H1 (cell line): Measurements from ENCODE around the gene CBFA2T2. TPM values are rescaled to one million over a fixed set of nuclear protein-coding genes. Genes with fewer than 3 reads are reported as not detected.
"Not testable (repeated sequence)": the region's sequence is repeated elsewhere in the genome, so short reads cannot be mapped to it uniquely, and the experiment has no call there.

Source experiments
- CTCF ChIA-PET: fragments of 300-600 bp; sonication (Branson Sonifier 250); formaldehyde crosslinking; loops from one replicate; lab custom pipeline; 2021; ENCODE audit not compliant: partially characterized antibody; lab: Charles Lee
- POLR2A ChIA-PET: fragments of 300-600 bp; sonication (Branson Sonifier 250); formaldehyde crosslinking; loops from one replicate; lab custom pipeline; 2021; ENCODE audit warnings: inconsistent platforms; ENCODE audit not compliant: partially characterized antibody; lab: Charles Lee
- DNase-seq, 2 experiments: peaks; one replicate each; pipeline versions ENCODE4 v3.0.0 to v3.0.0-alpha.2; 2010 to 2022; ENCODE audit warnings: low spot score in 2 of 2, low read depth in 1 of 2, mixed read lengths in 1 of 2
- FAIRE-seq: peaks from 2 replicates; lab custom pipeline; 2011; peaks lifted over from hg19 to GRCh38; lab: Jason Lieb, UNC
- H2AFZ ChIP-seq: 2 replicates; pipeline ENCODE4 v1.8.1; 2012; ENCODE audit warnings: low read length, inconsistent platforms
- H2AK5ac ChIP-seq: 2 replicates; pipeline ENCODE4 v1.6.1; 2013; ENCODE audit warnings: low read depth, low read length
- H2BK120ac ChIP-seq: replicated peaks from 2 replicates; pipeline ENCODE3; 2013; ENCODE audit warnings: low read depth, low read length, inconsistent platforms
- H2BK12ac ChIP-seq: 2 replicates; pipeline ENCODE4 v1.6.1; 2013; ENCODE audit warnings: low read depth, low read length
- H2BK15ac ChIP-seq: 2 replicates; pipeline ENCODE4 v1.6.1; 2013; ENCODE audit warnings: low read length
- H2BK20ac ChIP-seq: 2 replicates; pipeline ENCODE4 v1.6.1; 2013; ENCODE audit warnings: low read length
- H2BK5ac ChIP-seq: 2 replicates; pipeline ENCODE4 v1.6.1; 2013; ENCODE audit warnings: low read depth, low read length
- H3K14ac ChIP-seq: 2 replicates; pipeline ENCODE4 v1.6.1; 2013; ENCODE audit warnings: inconsistent platforms; ENCODE audit not compliant: insufficient read length
- H3K18ac ChIP-seq: 2 replicates; pipeline ENCODE4 v1.6.1; 2013; ENCODE audit warnings: low read length; ENCODE audit errors: extremely low read depth
- H3K23ac ChIP-seq: 2 replicates; pipeline ENCODE4 v1.6.1; 2013; ENCODE audit warnings: inconsistent platforms; ENCODE audit not compliant: insufficient read length
- H3K23me2 ChIP-seq: 2 replicates; pipeline ENCODE4 v1.6.1; 2013; ENCODE audit warnings: low read depth, low read length
- H3K27ac ChIP-seq: 2 replicates; pipeline ENCODE4 v1.6.1; 2011; ENCODE audit warnings: low read depth, low read length, inconsistent platforms
- H3K27me3 ChIP-seq, 4 experiments: replicated peaks in 1 of 4; 1 replicate in 1 of 4; 2 replicates in 3 of 4; pipeline versions ENCODE4 v1.6.1 to v1.8.1; 2011 to 2013; ENCODE audit warnings: low read length in 3 of 4, mild to moderate bottlenecking in 3 of 4, inconsistent platforms in 2 of 4, mixed read lengths in 2 of 4, moderate library complexity in 1 of 4; ENCODE audit not compliant: control insufficient read depth in 3 of 4, insufficient read depth in 3 of 4; ENCODE audit errors: extremely low read depth in 1 of 4
- H3K36me3 ChIP-seq, 4 experiments: 2 replicates each; pipeline versions ENCODE4 v1.6.1 to v1.8.1; 2011 to 2013; ENCODE audit warnings: mild to moderate bottlenecking in 4 of 4, low read length in 3 of 4, moderate library complexity in 2 of 4, control low read depth in 1 of 4, inconsistent platforms in 1 of 4; ENCODE audit not compliant: insufficient read depth in 4 of 4, control insufficient read depth in 2 of 4
- H3K4ac ChIP-seq: replicated peaks from 2 replicates; pipeline ENCODE3; 2013; ENCODE audit warnings: low read length, low read depth, mixed read lengths, inconsistent platforms; ENCODE audit not compliant: insufficient read length
- H3K4me1 ChIP-seq, 4 experiments: replicated peaks in 1 of 4; 1 replicate in 1 of 4; 2 replicates in 3 of 4; pipeline versions ENCODE4 v1.6.1 to v1.8.1; 2011 to 2013; ENCODE audit warnings: low read length in 3 of 4, inconsistent platforms in 2 of 4, mixed read lengths in 1 of 4; ENCODE audit not compliant: insufficient read depth in 4 of 4, control insufficient read depth in 3 of 4
- H3K4me2 ChIP-seq, 2 experiments: 2 replicates each; pipeline versions ENCODE4 v1.6.1 to v1.8.1; 2011 to 2013; ENCODE audit warnings: low read depth in 2 of 2, low read length in 2 of 2, control low read depth in 1 of 2, inconsistent platforms in 1 of 2, mild to moderate bottlenecking in 1 of 2; ENCODE audit not compliant: insufficient read depth in 1 of 2
- H3K4me3 ChIP-seq, 4 experiments: fragments of 200-600, 300-600 bp in 1 of 4; sonication (generic), shearing (Covaris generic), sonication (Bioruptor Twin) in 1 of 4; 2 replicates each; pipeline versions ENCODE4 v1.5.1 to v1.8.1; 2011 to 2016; ENCODE audit warnings: low read length in 4 of 4, low read depth in 3 of 4, control low read depth in 2 of 4, inconsistent platforms in 2 of 4, mild to moderate bottlenecking in 2 of 4, mixed read lengths in 1 of 4, moderate library complexity in 1 of 4; ENCODE audit not compliant: insufficient read depth in 2 of 4; ENCODE audit errors: extremely low read depth in 1 of 4
- H3K56ac ChIP-seq: replicated peaks from 2 replicates; pipeline ENCODE3; 2013; ENCODE audit warnings: low read depth, mild to moderate bottlenecking, mixed read lengths, low read length, inconsistent platforms; ENCODE audit not compliant: insufficient read length
- H3K79me1 ChIP-seq: 2 replicates; pipeline ENCODE4 v1.6.1; 2013; ENCODE audit warnings: low read depth, low read length, control low read depth
- H3K79me2 ChIP-seq, 2 experiments: 2 replicates each; pipeline versions ENCODE4 v1.6.1 to v1.8.1; 2012 to 2013; ENCODE audit warnings: low read length in 2 of 2, mild to moderate bottlenecking in 2 of 2, inconsistent platforms in 1 of 2; ENCODE audit not compliant: insufficient read depth in 2 of 2, control insufficient read depth in 1 of 2
- H3K9ac ChIP-seq, 4 experiments: replicated peaks in 1 of 4; 1 replicate in 1 of 4; 2 replicates in 3 of 4; pipeline versions ENCODE4 v1.6.1 to v1.8.1; 2011 to 2013; ENCODE audit warnings: low read depth in 3 of 4, low read length in 3 of 4, control low read depth in 2 of 4, mild to moderate bottlenecking in 2 of 4, moderate library complexity in 2 of 4, inconsistent platforms in 1 of 4; ENCODE audit errors: extremely low read depth in 1 of 4
- H3K9me3 ChIP-seq, 2 experiments: 2 replicates each; pipeline versions ENCODE4 v1.6.1 to v1.8.1; 2012 to 2013; ENCODE audit warnings: mild to moderate bottlenecking in 2 of 2, moderate library complexity in 2 of 2, control low read depth in 1 of 2, inconsistent platforms in 1 of 2, low read depth in 1 of 2, low read length in 1 of 2, mixed read lengths in 1 of 2; ENCODE audit not compliant: insufficient read depth in 2 of 2
- H4K20me1 ChIP-seq, 2 experiments: replicated peaks in 1 of 2; 2 replicates each; pipeline versions ENCODE3 to v1.8.1; 2011 to 2013; ENCODE audit warnings: inconsistent platforms in 2 of 2, low read length in 2 of 2, mild to moderate bottlenecking in 1 of 2; ENCODE audit not compliant: insufficient read depth in 2 of 2, control insufficient read depth in 1 of 2
- H4K5ac ChIP-seq: 2 replicates; pipeline ENCODE4 v1.6.1; 2013; ENCODE audit warnings: low read length, low read depth, mixed read lengths, inconsistent platforms; ENCODE audit not compliant: insufficient read length
- H4K8ac ChIP-seq: 2 replicates; pipeline ENCODE4 v1.8.0; 2013; ENCODE audit warnings: mild to moderate bottlenecking, moderate library complexity, low read length, inconsistent platforms; ENCODE audit not compliant: insufficient read depth; ENCODE audit errors: extremely low read depth
- H4K91ac ChIP-seq: replicated peaks from 2 replicates; pipeline ENCODE3; 2013; ENCODE audit warnings: low read length, mixed read lengths, inconsistent platforms; ENCODE audit not compliant: insufficient read length
- ATF2 ChIP-seq: IDR thresholded peaks from 2 replicates; pipeline ENCODE4 v1.6.1; 2012; ENCODE audit warnings: low read length, inconsistent platforms
- GTF2F1 ChIP-seq: IDR thresholded peaks from 2 replicates; pipeline ENCODE4 v1.6.1; 2012; ENCODE audit warnings: low read depth, low read length, improper control_type of control experiment, borderline replicate concordance
- USF2 ChIP-seq: IDR thresholded peaks from 2 replicates; pipeline ENCODE4 v1.6.1; 2011; ENCODE audit warnings: low read length, improper control_type of control experiment
- YY1 ChIP-seq: IDR thresholded peaks from 2 replicates; pipeline ENCODE4 v1.6.1; 2011; ENCODE audit warnings: low read depth, mild to moderate bottlenecking, low read length
- WGBS, 2 experiments: shearing (Covaris generic) in 1 of 2; methylation state at CpG; one replicate each; pipeline versions ENCODE4 v1.1.6 to v1.1.7; 2013 to 2015; ENCODE audit warnings: low lambda C conversion rate in 2 of 2, mixed read lengths in 2 of 2, inconsistent platforms in 1 of 2, low coverage in 1 of 2, missing lambda C conversion rate in 1 of 2; ENCODE audit not compliant: insufficient replicate concordance in 2 of 2, insufficient coverage in 1 of 2, insufficient read length in 1 of 2; ENCODE audit errors: extremely low coverage in 1 of 2, missing lambda C conversion rate in 1 of 2; 5-methylcytosine and 5-hydroxymethylcytosine counted together
- polyA plus RNA-seq, 7 experiments: library from polyadenylated mRNA; depleted of rRNA in 3 of 7; stranded (reverse) in 5 of 7; unstranded in 2 of 7; fragments of >200 nt in 5 of 7; fragments of 200-250 nt in 2 of 7; gene quantifications; 1 replicate in 5 of 7; 2 replicates in 1 of 7; 4 replicates in 1 of 7; pipeline versions ENCODE4 v1.2.1 to v1.2.3, GENCODE V29; 2011 to 2013; ENCODE audit warnings: missing spikeins in 2 of 7, mixed read lengths in 2 of 7
- total RNA-seq: library from RNA; stranded (reverse); fragmentation: NEBNext Ultra II Directional; extraction: Animal tissue kit (Norgen Biotek cat#: 25700); gene quantifications from 2 replicates; pipeline ENCODE4 v1.2.1, GENCODE V29; 2021

CBFA2T2 gene
- total and polyA plus RNA-seq, 2 of the 8 experiments (the other 6 are each of a cell fraction or from before 2014, with no cell fraction given), result 11.6 to 12.9 TPM

- no peak for TF ChIP-seq ATF2
- no peak for TF ChIP-seq YY1
- no peak for TF ChIP-seq USF2
- no peak for TF ChIP-seq GTF2F1
- TF ChIP-seq, all 59 proteins: peak for 0
These were observed 207.2 kb downstream of the CBFA2T2 start (continued) for GRCh38 chr20:33697129-33697528.

GRCh38 chr20:33698966-33699365, 209.1 kb downstream of the CBFA2T2 start:
- not testable (repeated sequence) for H2AFZ ChIP-seq

More at GRCh38 chr20:33698966-33699365, 209.1 kb downstream of the CBFA2T2 start:
- DNase-seq, H2BK20ac ChIP-seq, H4K20me1 ChIP-seq, H2BK120ac ChIP-seq, H4K8ac ChIP-seq, H3K56ac ChIP-seq, H3K18ac ChIP-seq, H3K4me3 ChIP-seq, H3K36me3 ChIP-seq, POLR2A ChIA-PET, H3K79me1 ChIP-seq, H2AK5ac ChIP-seq, H4K5ac ChIP-seq, CTCF ChIA-PET, H3K4me2 ChIP-seq, H3K79me2 ChIP-seq, H3K14ac ChIP-seq, H3K27me3 ChIP-seq, H2BK12ac ChIP-seq, H3K23me2 ChIP-seq, H4K91ac ChIP-seq, FAIRE-seq, H2BK5ac ChIP-seq, H3K9ac ChIP-seq, H3K23ac ChIP-seq, H3K4me1 ChIP-seq, H3K27ac ChIP-seq, H3K4ac ChIP-seq, H2BK15ac ChIP-seq: not testable (repeated sequence)
- H3K9me3 ChIP-seq, result peaks cover 5 to 29% of the 10 kb centered on the region in 2 experiments; a peak in 2 of 4 replicates
- WGBS, 2 experiments, result 88% methylated on average over 8 of the region's 27 CpGs; no CpG with 5 or more reads in 1 of the 2 experiments
